GM21526 (cell line): ENCODE measurements around the gene THRB.
"Not testable (repeated sequence)": the region's sequence is repeated elsewhere in the genome, so short reads cannot be mapped to it uniquely, and the experiment has no call there.

ENCODE experiments used
- ATAC-seq: cut with Tn5 transposase; IDR thresholded peaks from one replicate; pipeline ENCODE4 v1.9.1; 2021; ENCODE audit warnings: moderate library complexity; ENCODE audit not compliant: unreplicated experiment, low FRiP score

THRB gene

GRCh38 chr3:24454856-24455255, 39.8 kb downstream of the THRB start:
- no peak for ATAC-seq

GRCh38 chr3:24454393-24454792, 40.3 kb downstream of the THRB start:
- ATAC-seq = no peak

DNA sequence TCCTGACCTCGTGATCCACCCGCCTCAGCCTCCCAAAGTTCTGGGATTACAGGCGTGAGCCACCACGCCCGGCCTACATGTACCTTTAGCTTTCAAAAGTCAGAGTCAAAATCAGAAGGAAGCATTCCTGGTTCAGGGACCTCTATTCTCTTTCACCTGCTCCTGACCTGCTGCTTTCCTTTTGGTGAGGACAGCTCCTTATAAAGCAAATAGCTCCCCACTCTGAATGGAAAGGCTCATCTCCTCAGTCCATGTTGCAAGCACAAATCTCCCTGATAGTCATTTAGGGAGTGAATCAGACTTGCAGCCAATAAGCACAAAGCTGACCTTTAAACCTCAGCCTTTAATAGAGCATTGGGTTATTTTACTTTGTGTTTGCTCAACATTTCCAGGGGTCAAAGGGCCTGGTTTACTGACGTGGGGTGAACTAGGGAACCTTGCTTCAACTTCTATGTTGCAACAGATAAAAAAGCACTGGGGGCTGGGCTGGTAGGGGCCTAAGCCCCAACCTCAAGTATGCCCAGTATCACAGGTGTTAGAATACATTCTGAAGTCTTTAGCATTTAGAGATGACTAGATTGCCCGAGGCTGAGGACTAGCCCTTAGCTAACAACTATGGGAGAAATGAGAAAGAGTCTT, 43.1 kb downstream of the THRB start:
- no peak for ATAC-seq

- ATAC-seq = no peak
These were observed 44.3 kb downstream of the THRB start for GRCh38 chr3:24450160-24450907.

- ATAC-seq = no peak
These were observed 46.8 kb downstream of the THRB start for GRCh38 chr3:24447836-24448235.

DNA sequence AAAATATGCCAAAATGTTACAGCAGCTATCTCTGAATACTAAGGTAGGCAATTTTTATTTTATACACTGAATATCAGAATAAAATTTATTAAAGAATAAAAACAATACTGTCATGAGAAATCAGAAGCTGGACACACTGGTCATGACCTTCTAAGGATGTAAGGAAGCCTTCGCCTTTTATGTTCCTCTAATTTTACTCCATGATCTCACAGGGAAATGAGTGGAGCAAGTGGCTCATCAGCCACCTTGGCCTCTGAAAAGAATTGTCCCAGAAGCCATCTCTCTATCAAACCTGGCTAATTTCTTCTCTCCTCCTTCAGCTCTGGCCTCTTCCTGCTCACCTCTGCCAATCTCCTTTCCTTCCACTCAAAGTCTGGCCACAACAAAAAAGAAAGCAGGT, 48.6 kb downstream of the THRB start:
- no peak for ATAC-seq

DNA sequence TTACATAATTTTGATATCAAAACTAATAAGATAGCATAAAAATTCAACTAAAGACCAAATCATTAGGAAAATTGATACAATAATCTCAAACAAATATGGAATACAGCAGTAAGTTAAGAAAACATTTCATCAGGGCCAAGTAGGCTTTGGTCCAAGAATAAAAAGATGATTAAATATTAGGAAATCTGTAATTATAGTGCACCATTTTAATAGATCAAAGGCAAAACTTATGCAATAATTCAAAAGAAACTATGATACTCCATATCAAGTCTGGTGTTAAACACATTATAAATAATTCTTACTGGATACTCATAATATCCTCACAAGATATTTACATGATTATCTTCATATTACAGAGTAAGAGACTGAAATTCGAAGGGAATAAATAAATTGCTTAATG, 51.2 kb downstream of the THRB start:
- ATAC-seq = no peak

GRCh38 chr3:24440760-24441464, 53.7 kb downstream of the THRB start:
- ATAC-seq = no peak

DNA sequence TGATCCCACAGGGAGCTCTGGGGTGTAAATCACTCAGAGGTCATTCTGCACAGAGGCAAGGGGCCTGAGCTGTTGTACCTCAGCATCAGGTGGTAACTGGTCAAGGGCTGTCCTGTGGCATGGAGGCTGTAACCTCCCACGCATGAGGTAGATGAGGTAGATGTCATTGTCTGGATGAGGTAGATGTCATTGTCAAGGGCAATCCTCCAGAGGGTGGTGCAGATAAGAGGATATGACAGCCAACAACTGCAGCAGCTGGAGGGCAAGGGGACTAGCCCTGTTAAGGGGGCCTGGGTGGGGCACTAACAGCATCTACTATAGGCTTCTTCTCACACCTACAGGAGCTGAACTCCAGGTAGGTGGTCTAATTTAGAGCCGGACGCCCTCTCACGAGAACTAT, 55.6 kb downstream of the THRB start:
- no peak for ATAC-seq

DNA sequence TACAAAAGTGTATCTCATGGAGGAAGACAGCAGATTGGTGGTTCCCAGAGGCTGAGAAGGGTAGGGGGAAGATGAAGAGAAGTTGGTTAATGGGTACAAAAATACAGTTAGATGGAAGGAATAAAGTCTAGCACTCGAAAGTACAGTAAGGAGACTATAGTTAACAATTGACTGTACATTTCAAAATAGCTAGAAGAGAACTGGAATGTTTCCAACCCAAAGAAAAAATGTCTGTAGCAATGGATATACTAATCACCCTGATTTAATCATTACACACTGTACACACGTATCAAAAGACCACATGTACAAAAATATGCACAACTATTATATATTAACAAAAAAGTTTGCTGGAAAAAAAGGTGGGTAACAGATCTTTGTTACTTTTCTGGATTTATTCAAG, 57.3 kb downstream of the THRB start:
- ATAC-seq = no peak

DNA sequence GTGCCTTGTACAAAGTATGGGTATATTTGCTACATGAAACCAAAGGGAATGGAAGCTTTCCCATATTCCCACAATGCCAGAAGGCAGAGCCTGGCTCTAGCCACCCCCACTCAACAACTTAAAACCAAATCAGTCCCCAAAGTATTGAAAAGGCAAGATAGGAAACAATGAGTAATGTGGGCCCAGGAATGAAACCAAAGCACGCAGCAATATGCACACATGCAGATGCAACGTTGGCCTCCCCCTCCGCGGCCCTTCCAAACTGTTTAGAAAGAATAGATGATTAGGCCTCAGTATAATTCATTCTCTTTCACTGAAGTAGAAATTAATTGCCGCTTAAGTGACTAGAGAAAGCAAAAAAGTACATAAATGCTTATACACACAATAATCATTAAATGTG, 59.1 kb downstream of the THRB start:
- ATAC-seq = no peak

DNA sequence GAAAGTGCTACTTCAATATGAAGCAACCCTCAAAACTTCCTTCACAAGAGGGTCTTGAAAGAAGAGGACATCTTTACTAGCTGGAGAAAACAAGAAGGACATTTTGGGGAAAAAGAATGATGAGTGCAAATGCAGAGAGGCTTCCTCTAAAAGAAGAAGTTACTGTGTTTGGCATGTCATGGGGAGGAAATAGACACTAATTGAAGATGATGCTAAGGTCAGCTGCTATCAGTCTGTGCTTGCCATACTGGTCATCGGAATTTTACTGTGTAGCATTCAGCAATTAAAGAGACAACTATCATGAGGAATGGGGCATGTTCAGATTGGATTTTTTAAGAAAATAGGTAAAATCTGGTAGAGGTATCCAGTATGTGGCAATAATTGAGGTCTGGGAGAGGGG, 60.0 kb downstream of the THRB start:
- ATAC-seq = no peak

GRCh38 chr3:24433838-24434591, 60.6 kb downstream of the THRB start:
- ATAC-seq = no peak

DNA sequence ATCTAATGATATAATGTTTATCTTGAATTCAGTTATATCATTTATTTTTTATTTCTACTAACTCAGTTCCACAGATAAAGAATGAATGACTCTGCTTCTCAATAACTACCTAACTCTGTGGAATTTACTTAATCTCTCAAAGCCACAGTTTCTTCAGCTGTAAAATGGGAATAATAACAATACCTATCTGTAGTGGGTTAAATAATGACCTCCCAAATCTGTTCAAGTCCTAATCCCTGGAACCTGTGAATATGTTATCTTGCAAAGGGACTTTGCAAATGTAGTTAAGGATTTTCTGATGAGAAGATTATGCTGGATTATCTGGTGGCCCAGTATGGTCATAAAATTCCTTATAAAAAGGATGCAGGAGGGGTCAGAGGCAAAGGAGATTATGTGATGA, 61.7 kb downstream of the THRB start:
- ATAC-seq = no peak

DNA sequence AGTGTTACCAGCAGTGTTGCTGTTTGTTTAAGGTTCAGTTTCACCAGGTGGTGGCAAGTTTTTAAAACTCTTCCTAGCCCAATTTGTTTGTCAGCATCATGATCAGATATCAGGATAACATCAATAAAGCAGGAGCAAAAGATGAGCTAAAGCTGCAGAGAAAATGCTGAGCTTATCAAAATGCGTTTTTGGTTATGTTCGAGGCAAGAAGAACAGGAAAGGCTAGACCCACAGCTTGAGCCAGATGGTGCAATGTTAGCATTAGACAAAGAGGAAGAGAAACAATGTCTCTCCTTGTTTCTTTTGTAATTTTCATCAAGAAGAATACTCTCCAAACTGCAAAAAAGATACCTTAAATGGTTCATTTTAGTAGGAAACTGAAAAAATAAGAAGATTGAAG, 66.2 kb downstream of the THRB start:
- no peak for ATAC-seq

GRCh38 chr3:24426896-24427295, 67.8 kb downstream of the THRB start:
- no peak for ATAC-seq

GRCh38 chr3:24420829-24421228, 73.8 kb downstream of the THRB start:
- not testable (repeated sequence) for ATAC-seq

DNA sequence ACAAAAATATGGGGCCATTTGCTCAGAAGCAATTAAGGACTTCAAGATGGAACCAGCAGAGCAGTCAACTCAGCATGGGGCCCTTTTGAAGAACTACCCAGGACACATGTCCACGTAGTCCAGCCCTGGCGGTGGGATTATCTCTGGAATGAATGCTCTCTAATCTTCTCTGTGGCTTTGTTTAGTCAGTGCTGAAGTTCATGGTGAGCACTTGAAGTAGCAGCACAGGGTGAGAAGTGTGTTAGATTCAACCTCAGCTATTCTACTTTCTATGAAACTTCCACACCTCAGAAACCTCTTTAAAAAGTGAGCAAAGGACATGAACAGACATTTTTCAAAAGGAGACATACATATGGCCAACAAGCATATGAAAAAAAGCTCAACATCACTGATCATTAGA, 74.4 kb downstream of the THRB start:
- no peak for ATAC-seq

DNA sequence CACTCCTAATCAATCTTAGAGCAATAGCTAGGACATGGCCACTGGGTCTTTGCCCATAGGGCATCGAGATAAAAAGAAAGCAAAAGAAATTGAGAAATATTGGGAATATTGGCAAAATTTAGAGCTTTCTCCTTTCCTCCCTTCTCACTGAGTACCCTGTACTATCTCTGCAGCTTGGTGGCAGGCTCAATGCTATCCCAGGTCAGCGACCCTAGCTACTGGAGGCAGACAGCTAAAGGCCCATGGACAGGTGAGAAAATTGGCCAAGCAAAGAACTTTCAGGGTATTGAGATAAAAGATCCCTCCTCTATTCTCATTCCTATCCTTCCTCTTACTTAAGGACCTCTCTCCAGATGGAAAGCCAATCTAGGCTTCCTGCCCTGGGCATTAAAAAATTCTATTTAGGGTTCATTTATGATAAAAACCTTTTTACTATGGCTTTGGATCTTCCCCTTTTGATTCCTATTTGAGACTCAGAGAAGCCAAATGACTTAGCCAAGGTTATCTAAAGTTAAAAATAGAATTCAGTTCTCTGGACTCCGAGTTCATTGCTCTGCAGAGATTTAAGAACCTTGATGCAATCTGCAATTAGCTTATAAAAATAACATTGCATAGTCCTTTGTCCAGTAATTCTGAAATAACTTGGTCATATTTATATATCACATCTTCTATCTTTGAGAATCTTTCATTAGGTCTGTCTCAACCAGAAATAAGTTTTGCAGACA, 75.4 kb downstream of the THRB start:
- no peak for ATAC-seq

DNA sequence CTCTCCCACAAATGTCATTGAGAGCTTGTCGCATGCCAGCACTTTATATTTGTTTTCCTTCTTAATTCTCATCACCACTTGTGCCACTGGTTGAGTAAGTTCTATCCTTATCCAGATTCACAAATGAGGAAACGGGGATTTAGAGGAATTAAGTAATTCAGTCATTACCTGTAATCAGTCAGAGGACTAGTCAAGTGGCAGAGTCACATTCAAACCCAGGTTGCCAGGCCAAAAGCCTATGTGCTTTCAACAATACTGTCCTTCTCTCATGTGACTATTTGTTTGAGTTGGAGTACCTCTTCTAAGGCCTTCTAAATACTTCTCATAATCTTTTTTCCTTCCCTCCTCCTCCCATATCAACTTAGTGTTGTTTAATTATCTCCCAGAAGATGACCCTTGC, 76.9 kb downstream of the THRB start:
- no peak for ATAC-seq
